Measurements from ENCODE around the gene STAT6.
"Not testable (repeated sequence)": the region's sequence is repeated elsewhere in the genome, so short reads cannot be mapped to it uniquely, and the experiment has no call there.

The STAT6 gene

DNA sequence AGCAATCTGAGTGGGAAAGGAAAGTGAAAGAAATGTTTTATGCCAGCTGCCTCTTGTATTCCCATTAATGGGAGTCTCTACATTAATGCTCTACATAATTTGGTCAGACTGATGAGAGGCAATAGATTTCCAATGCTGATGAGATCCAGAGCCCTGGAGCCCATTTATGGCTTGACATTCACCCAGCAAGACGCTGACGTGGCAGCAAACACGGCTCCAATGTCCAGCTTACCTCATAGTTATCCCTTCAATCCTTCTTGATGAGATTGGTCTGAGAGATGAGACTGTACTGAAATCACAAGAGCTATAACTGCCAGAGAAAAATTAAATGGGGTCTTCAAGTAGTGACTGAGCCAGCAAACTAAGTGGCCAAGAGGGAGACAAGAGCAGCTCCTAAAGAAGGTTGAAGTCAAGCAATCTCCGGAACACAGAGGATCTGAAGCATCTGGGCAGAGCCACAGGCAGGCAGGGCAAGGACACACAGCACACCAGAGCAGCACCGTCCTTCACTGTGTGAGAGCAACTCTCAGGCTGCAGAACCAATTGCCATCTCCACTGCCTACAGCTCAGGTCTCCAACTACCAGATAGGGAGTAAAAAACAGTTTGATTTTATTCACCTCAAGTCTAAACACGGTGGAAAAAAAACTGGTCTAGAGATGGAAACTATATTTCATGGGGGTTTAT, 54.0 kb downstream of the STAT6 start:
- H2BK12ac ChIP-seq (ENCODE audit: low read length in 2 of 2): no peak overlapping the region
- no peak overlapping the region for H3K4me3 ChIP-seq (ENCODE audit: insufficient read depth in 1 of 2, low read depth in 1 of 2, low read length in 2 of 2)
- no peak overlapping the region for H3K9ac ChIP-seq (ENCODE audit: low read length)
- no peak overlapping the region for H2AK5ac ChIP-seq (ENCODE audit: low read length, severe bottlenecking)
- WGBS: 100% methylated on average over 2 of the region's 6 CpGs
- no peak overlapping the region for H3K27ac ChIP-seq (ENCODE audit: low read length, poor library complexity, severe bottlenecking)
- no peaks in the 10 kb centered on the region for H3K4me1 ChIP-seq (ENCODE audit: control insufficient read depth, insufficient read depth, low read depth, low read length)
- no peak overlapping the region for H4K91ac ChIP-seq (ENCODE audit: low read length)
- H3K79me1 ChIP-seq (replicated peaks; ENCODE audit: low read length, poor library complexity, severe bottlenecking): no peaks in the 10 kb centered on the region
- no peak overlapping the region for H2AFZ ChIP-seq (ENCODE audit: low read depth, low read length)
- H3K4me2 ChIP-seq (ENCODE audit: low read length, poor library complexity, severe bottlenecking): no peak overlapping the region
- no peak overlapping the region for H3K18ac ChIP-seq (ENCODE audit: low read depth in 1 of 2, low read length in 2 of 2)
- peaks cover 5 to 46% of the 10 kb centered on the region in 2 experiments for H3K36me3 ChIP-seq (ENCODE audit: control insufficient read depth in 1 of 2, insufficient read depth in 2 of 2, low read depth in 1 of 2, low read length in 2 of 2)
- no peak overlapping the region for H3K4ac ChIP-seq (ENCODE audit: low read depth in 1 of 2, low read length in 2 of 2)
- no peak overlapping the region for H2BK5ac ChIP-seq (ENCODE audit: low read depth, low read length, poor library complexity, severe bottlenecking)
- no peak overlapping the region for H4K8ac ChIP-seq (ENCODE audit: low read length)
- no peak overlapping the region for H3K14ac ChIP-seq (ENCODE audit: low read length in 2 of 2)
- no peaks in the 10 kb centered on the region for H3K27me3 ChIP-seq (ENCODE audit: control insufficient read depth in 1 of 2, insufficient read depth in 1 of 2, low read length in 2 of 2)
- no peaks in the 10 kb centered on the region for H3K9me3 ChIP-seq (ENCODE audit: control insufficient read depth, low read length)
- H2BK15ac ChIP-seq (ENCODE audit: low read depth, poor library complexity, severe bottlenecking): no peak overlapping the region
- H3K23ac ChIP-seq (ENCODE audit: low read length in 2 of 2): no peak overlapping the region
- H2BK120ac ChIP-seq (ENCODE audit: low read depth, low read length): no peak overlapping the region
- DNase-seq: no peak

DNA sequence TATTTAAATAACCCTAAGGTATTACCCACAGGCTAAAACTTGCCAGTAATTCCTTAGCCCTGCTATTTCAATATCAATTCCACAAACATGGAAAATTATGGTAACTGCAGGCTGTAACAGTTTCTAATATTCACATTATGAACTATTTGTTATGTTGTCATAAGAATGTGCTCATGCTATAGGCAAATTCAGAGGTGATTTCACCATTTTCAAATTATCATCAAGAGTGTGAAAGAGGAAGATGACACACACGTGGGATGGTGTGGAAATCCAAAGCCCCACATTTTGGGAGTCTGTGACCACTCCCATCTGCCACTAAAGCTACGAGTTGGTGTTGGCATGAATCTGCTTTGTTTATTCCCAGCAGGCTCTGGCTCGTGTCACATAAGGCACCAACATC, 55.3 kb downstream of the STAT6 start:
- H3K79me1 ChIP-seq (replicated peaks; ENCODE audit: low read length, poor library complexity, severe bottlenecking): no peaks in the 10 kb centered on the region
- H3K4me2 ChIP-seq (ENCODE audit: low read length, poor library complexity, severe bottlenecking): no peak overlapping the region
- no peak overlapping the region for H3K18ac ChIP-seq (ENCODE audit: low read depth in 1 of 2, low read length in 2 of 2)
- H4K8ac ChIP-seq (ENCODE audit: low read length): no peak overlapping the region
- H2BK120ac ChIP-seq (ENCODE audit: low read depth, low read length): no peak overlapping the region
- H3K27ac ChIP-seq (ENCODE audit: low read length, poor library complexity, severe bottlenecking): no peak overlapping the region
- no peak overlapping the region for H2BK12ac ChIP-seq (ENCODE audit: low read length in 2 of 2)
- H3K4me3 ChIP-seq (ENCODE audit: insufficient read depth in 1 of 2, low read depth in 1 of 2, low read length in 2 of 2): no peak overlapping the region
- no peak overlapping the region for H2AK5ac ChIP-seq (ENCODE audit: low read length, severe bottlenecking)
- no peak overlapping the region for H2BK15ac ChIP-seq (ENCODE audit: low read depth, poor library complexity, severe bottlenecking)
- H3K36me3 ChIP-seq (ENCODE audit: control insufficient read depth in 1 of 2, insufficient read depth in 2 of 2, low read depth in 1 of 2, low read length in 2 of 2): peaks cover 3 to 40% of the 10 kb centered on the region in 2 experiments
- H3K14ac ChIP-seq (ENCODE audit: low read length in 2 of 2): no peak overlapping the region
- no peak for DNase-seq
- H3K27me3 ChIP-seq (ENCODE audit: control insufficient read depth in 1 of 2, insufficient read depth in 1 of 2, low read length in 2 of 2): peaks cover 0 to 7% of the 10 kb centered on the region in 2 experiments
- H3K9me3 ChIP-seq (ENCODE audit: control insufficient read depth, low read length): no peaks in the 10 kb centered on the region
- H3K4ac ChIP-seq (ENCODE audit: low read depth in 1 of 2, low read length in 2 of 2): no peak overlapping the region
- no peak overlapping the region for H2BK5ac ChIP-seq (ENCODE audit: low read depth, low read length, poor library complexity, severe bottlenecking)
- no peak overlapping the region for H4K91ac ChIP-seq (ENCODE audit: low read length)
- H3K23ac ChIP-seq (ENCODE audit: low read length in 2 of 2): no peak overlapping the region
- no peak overlapping the region for H3K9ac ChIP-seq (ENCODE audit: low read length)
- H3K4me1 ChIP-seq (ENCODE audit: control insufficient read depth, insufficient read depth, low read depth, low read length): no peaks in the 10 kb centered on the region
- WGBS: 95% methylated on average over 3 of the region's 3 CpGs
- H2AFZ ChIP-seq (ENCODE audit: low read depth, low read length): no peak overlapping the region

DNA sequence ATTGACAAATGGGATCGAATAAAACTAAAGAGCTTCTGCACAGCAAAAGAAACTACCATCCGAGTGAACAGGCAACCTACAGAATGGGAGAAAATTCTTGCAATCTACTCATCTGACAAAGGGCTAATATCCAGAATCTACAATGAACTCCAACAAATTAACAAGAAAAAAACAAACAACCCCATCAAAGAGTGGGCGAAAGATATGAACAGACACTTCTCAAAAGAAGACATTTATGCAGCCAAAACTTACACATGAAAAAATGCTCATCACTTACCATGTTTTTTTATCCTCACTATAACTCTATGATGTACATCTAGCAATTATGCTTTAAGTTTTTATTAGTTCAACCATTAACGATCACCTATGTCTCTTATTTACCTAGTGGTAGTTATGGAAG, 57.3 kb downstream of the STAT6 start:
- H2BK5ac ChIP-seq (ENCODE audit: low read depth, low read length, poor library complexity, severe bottlenecking); H3K27ac ChIP-seq (ENCODE audit: low read length, poor library complexity, severe bottlenecking); H3K4ac ChIP-seq (ENCODE audit: low read depth in 1 of 2, low read length in 2 of 2); H3K18ac ChIP-seq (ENCODE audit: low read depth in 1 of 2, low read length in 2 of 2); H3K4me3 ChIP-seq (ENCODE audit: insufficient read depth in 1 of 2, low read depth in 1 of 2, low read length in 2 of 2); H3K14ac ChIP-seq (ENCODE audit: low read length in 2 of 2); H2BK15ac ChIP-seq (ENCODE audit: low read depth, poor library complexity, severe bottlenecking); H2BK120ac ChIP-seq (ENCODE audit: low read depth, low read length); H3K4me2 ChIP-seq (ENCODE audit: low read length, poor library complexity, severe bottlenecking); H2BK12ac ChIP-seq (ENCODE audit: low read length in 2 of 2); H4K91ac ChIP-seq (ENCODE audit: low read length); DNase-seq; H2AK5ac ChIP-seq (ENCODE audit: low read length, severe bottlenecking); H3K4me1 ChIP-seq (ENCODE audit: control insufficient read depth, insufficient read depth, low read depth, low read length); H3K23ac ChIP-seq (ENCODE audit: low read length in 2 of 2); H3K9ac ChIP-seq (ENCODE audit: low read length); H3K9me3 ChIP-seq (ENCODE audit: control insufficient read depth, low read length); H2AFZ ChIP-seq (ENCODE audit: low read depth, low read length); H4K8ac ChIP-seq (ENCODE audit: low read length); H3K79me1 ChIP-seq (replicated peaks; ENCODE audit: low read length, poor library complexity, severe bottlenecking): not testable (repeated sequence)
- 96% methylated on average over 3 of the region's 4 CpGs for WGBS
- Histone ChIP-seq H3K27me3 (ENCODE audit: control insufficient read depth in 1 of 2, insufficient read depth in 1 of 2, low read length in 2 of 2) (peaks cover 4 to 26% of the 10 kb centered on the region in 2 experiments), H3K36me3 (ENCODE audit: control insufficient read depth in 1 of 2, insufficient read depth in 2 of 2, low read depth in 1 of 2, low read length in 2 of 2) (peaks cover 3 to 21% of the 10 kb centered on the region in 2 experiments)

DNA sequence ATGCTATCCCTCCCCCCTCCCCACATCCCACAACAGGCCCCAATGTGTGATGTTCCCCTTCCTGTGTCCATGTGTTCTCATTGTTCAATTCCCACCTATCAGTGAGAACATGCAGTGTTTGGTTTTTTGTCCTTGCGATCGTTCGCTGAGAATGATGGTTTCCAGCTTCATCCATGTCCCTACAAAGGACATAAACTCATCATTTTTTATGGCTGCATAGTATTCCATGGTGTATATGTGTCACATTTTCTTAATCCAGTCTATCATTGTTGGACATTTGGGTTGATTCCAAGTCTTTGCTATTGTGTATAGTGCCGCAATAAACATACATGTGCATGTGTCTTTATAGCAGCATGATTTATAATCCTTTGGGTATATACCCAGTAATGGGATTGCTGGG, 58.0 kb downstream of the STAT6 start:
- H2AK5ac ChIP-seq (ENCODE audit: low read length, severe bottlenecking); H3K14ac ChIP-seq (ENCODE audit: low read length in 2 of 2); H2BK15ac ChIP-seq (ENCODE audit: low read depth, poor library complexity, severe bottlenecking); H3K4me1 ChIP-seq (ENCODE audit: control insufficient read depth, insufficient read depth, low read depth, low read length); H3K4ac ChIP-seq (ENCODE audit: low read depth in 1 of 2, low read length in 2 of 2); H3K4me3 ChIP-seq (ENCODE audit: insufficient read depth in 1 of 2, low read depth in 1 of 2, low read length in 2 of 2); H3K18ac ChIP-seq (ENCODE audit: low read depth in 1 of 2, low read length in 2 of 2); H2BK120ac ChIP-seq (ENCODE audit: low read depth, low read length); H2BK5ac ChIP-seq (ENCODE audit: low read depth, low read length, poor library complexity, severe bottlenecking); H2AFZ ChIP-seq (ENCODE audit: low read depth, low read length); H2BK12ac ChIP-seq (ENCODE audit: low read length in 2 of 2); H4K91ac ChIP-seq (ENCODE audit: low read length); H3K4me2 ChIP-seq (ENCODE audit: low read length, poor library complexity, severe bottlenecking); H3K27ac ChIP-seq (ENCODE audit: low read length, poor library complexity, severe bottlenecking); H3K9me3 ChIP-seq (ENCODE audit: control insufficient read depth, low read length); DNase-seq; H3K79me1 ChIP-seq (replicated peaks; ENCODE audit: low read length, poor library complexity, severe bottlenecking); H3K23ac ChIP-seq (ENCODE audit: low read length in 2 of 2); H3K9ac ChIP-seq (ENCODE audit: low read length); H4K8ac ChIP-seq (ENCODE audit: low read length): not testable (repeated sequence)
- no CpG with 5 or more reads among the region's 4 CpGs for WGBS
- Histone ChIP-seq H3K27me3 (ENCODE audit: control insufficient read depth in 1 of 2, insufficient read depth in 1 of 2, low read length in 2 of 2) (peaks cover 4 to 33% of the 10 kb centered on the region in 2 experiments), H3K36me3 (ENCODE audit: control insufficient read depth in 1 of 2, insufficient read depth in 2 of 2, low read depth in 1 of 2, low read length in 2 of 2) (peaks cover 3 to 14% of the 10 kb centered on the region in 2 experiments)

Data from mesenchymal stem cell (in vitro differentiated cells and primary cell).